ENCODE results near the gene PRR14L.
A peak's percentile ranks its signal among the peaks of the same experiment; 100 is the strongest.
"Not testable (repeated sequence)": the region's sequence is repeated elsewhere in the genome, so short reads cannot be mapped to it uniquely, and the experiment has no call there.

PRR14L gene

DNA sequence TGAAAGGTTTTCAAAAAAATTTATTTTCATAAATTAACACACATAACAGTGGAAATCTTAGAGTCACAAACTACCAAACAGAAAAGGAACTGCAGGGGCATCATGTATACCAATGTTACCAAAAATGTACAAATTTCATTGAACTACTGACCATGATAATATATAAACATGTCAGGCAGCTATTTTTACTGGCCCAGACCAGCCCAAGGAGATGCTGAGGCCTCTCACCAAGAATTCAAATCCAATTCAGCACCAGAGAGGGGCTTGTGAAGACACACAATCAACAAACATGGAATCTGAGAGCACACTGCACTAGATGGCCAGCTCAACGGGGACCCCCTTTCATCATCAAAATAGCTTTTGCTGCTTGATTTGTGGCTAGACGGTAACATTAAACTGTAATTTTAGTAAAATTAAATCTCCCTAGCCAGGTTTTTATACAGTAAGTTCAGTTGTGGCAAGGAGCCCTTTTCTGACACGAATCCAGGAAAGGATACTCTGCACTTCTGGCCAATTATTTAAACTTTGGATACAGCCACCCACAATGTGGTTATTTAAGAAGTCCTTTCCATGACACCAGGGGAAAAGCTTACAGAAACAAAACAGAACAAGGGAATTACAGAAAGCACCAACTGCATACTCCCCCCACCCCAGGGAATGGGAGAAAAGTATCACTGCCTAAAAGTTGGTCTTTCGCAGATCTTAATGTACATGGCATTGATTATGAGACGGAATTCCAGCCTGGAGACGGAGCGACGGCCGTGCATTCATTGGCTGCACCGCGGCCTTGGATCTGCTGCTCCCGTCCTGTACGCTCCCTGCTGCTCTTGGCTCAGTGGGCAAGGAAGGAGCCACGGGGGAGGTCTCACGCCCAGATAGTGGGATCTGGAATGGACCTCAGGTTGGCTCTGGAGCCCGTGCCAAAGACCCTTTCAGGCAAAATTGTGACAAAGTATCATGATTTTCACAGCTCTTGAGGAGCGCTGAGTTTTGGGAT lies 68.3 kb downstream of the PRR14L start:
- DNase-seq, result no peak

DNA sequence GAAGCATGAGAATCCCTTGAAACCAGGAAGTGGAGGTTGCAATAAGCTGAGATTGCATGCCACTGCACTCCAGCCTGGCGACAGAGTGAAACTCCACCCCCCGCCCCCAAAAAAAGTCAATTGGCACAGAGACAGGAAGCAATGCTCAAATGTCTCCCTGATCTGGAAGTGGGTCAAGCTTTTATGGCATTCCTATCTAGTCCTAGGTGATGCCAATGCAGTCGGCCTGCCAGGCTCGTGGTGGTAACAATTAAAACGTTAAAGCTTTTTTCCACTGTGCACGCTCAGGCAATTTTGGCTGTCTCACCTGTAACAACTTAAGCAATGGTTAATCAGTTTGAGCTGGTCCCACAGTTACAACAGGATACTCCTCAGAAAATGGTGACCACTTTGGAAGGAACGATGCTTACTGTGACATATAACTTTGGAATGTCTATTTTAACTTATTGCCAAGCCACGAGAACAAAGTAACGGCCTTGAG lies 69.0 kb downstream of the PRR14L start:
- DNase-seq, result no peak

DNA sequence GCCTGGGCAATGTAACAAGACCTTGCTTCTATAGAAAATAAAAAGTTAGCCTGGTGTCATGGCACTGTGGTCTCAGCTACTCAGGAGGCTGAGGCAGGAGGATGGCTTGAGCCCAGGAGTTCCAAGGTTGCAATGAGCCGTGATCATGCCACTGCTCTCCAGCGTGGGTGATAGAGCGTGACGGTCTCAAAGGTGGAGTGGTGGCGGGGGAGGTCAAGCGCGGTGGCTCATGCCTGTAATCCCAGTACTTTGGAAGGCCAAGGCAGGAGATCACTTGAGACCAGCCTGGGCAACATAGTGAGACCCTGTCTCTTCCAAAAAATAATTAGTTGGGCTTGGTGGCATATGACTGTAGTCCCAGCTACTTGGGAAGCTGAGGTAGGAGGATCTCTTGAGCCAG lies 71.2 kb downstream of the PRR14L start:
- no peak for DNase-seq

GRCh38 chr22:31676700-31677099 lies 73.2 kb downstream of the PRR14L start:
- DNase-seq, result peak; percentile 95

GRCh38 chr22:31674219-31674618 lies 75.7 kb downstream of the PRR14L start:
- not testable (repeated sequence) for DNase-seq

DNA sequence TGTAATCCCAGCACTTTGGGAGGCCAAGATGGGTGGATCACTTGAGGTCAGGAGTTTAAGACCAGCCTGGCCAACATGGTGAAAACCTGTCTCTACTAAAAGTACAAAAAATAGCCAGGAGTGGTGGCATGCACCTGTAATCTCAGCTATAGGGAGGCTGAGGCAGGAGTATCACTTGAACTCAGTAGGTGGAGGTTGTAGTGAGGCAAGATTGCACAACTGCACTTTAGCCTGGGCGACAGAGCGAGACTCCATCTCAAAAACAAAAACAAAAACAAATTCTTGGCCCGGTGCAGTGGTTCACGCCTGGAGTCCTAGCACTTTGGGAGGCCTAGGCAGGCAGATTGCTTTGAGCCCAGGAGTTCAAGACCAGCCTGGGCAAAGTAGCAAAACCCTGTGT lies 81.1 kb downstream of the PRR14L start:
- not testable (repeated sequence) for DNase-seq

DNA sequence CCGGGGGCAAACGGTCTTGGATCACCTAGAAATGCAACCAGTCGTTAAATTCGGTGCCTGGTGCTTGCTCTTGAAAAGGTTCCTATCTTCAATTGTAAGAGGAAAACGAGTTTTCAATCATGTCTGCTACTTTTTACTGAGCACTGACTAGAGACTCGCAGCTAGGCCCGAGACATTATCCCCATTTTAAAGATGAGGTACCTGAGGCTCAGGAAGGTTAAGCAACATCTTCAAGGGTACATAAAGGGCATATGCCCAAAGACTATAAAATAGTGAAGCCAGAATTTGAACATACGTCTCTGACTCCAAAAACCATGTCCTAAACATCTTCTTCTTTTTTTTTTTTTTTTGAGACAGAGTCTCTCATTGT lies 87.3 kb downstream of the PRR14L start:
- no peak for DNase-seq

DNA sequence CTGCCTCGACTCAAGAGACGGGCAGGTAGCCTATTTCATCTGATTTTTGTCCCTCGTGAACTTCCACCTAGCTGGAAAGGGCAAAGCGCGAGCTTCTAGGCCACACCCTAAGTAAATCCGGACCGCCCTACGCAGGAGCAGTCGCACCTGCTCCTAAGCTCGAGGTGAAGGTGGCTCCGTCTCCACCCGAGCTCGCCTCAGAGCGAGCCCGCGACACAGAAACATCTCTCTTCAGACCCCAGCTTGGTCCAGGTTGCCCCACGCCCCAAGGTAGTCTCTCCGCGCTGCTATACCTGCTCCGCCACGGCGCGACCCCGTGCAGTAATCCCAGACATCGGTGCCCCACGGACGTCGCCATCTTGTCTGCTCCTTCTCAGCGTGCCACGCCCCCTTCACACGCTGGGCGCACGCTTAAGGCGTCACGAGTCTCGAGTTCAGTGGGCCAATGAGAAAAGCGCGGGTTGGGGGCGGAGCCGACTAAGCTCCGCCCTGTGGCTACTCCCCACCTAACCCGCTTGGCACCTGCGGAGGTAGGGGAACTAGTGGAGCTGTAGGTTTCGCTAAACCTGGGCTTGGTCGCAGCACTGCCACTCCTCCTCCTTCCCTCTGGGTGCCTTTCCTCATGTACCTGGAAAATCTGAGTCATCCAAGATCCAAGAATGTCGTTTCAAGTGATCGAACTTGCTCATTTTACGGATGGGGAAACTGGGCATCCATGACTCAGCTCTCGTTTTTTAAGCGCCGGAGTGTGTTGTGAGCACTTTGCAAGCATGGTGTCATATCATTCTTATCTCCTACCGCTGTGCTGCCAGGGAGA lies 87.9 kb downstream of the PRR14L start, which contains the start of gene PISD:
Gene PISD, minus strand, starts transcription at position 365 of the 817 bp plus-strand sequence. Its CDS starts 7 bp downstream, at position 358.
- DNase-seq, result peak; percentile 98

DNA sequence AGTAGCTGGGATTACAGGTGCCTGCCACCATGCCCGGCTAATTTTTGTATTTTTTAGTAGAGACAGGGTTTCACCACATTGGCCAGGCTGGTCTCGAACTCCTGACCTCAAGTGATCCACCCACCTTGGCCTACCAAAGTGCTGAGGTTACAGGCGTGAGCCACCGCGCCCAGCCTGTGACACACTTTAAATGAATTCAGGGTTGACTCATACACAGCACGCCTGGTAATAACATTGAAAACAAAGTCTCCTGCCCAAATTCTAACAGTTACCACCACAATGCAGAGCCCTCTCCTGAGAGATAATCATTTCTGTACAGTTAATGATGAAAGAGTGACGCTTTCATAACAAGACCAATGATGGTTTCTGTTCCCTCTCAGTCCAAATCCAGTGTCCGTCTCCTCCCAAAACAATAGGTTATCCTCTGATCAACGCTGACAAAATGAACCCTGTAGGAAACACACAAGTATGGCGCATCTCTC lies 89.0 kb downstream of the PRR14L start:
- DNase-seq, result peak; percentile 79

DNA sequence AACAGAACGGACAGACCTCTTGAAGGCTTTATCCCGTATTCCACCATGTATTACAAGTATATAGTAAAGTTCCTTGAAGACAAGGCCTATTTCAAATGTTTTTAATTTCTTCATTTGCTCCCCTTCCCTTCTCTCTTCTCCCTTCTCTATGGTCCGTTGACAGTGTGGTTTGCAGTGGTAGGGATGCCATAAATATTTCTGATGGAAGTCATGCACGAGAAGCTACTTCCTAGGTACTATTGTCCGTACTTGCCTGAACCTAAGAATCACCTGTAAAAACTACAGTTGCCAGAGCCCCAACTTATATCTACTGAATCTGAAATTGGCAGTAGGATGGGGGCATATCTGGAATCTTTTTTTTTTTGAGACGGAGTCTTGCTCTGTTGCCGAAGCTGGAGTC lies 90.7 kb downstream of the PRR14L start:
- DNase-seq, result no peak

GRCh38 chr22:31654408-31654807 lies 95.5 kb downstream of the PRR14L start:
- DNase-seq, result no peak

- DNase-seq, result no peak
These were observed 96.0 kb downstream of the PRR14L start for GRCh38 chr22:31653944-31654343.

DNA sequence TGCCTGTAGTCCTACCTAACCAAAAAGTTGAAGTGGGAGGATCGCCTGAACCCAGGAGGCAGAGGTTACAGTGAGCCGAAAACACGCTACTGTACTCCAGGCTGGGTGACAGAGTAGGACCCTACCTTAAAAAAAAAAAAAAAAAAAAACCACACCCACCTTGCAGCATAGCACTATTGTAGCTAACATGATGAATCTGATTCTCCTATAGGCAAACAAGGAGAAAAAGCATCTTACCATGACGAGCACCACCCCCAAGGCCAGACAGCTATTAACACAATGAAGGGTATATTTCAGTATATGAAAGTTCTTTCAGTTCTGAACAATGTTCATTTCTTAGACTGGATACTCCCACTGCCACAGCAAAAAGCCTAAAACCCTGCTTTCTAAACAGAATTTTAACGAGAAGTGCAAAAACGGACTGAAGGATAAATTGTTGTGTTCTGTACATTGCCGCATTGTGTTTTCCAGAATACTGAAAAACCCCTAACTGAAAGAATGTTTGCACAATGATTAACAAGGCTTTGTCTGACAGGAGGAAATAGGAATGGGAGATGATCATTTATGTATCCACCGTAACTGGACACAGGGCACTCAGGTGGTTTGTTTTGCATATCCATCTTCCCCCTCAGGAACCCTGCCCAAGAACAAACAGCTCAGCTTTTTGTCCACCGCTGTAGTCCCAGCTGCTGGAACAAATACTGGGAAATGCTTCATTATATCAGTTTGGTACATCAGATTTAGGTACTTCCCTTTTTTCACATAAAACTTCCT lies 96.8 kb downstream of the PRR14L start:
- no peak for DNase-seq

DNA sequence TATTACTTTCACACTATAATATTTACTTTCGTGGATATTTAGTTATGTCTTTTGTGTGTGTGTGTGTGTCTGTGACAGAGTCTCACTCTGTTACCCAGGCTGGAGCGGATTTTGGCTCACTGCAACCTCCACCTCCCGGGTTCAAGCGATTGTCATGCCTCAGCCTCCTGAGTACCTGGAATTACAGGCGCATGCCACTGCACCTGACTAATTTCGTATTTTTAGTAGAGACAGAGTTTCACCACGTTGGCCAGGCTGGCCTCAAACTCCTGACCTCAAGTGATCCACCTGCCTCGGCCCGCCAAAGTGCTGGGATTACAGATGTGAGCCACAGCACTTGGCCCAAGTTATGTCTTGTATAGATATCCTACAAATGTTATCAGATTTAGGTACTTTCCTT lies 97.8 kb downstream of the PRR14L start:
- no peak for DNase-seq

- no peak for DNase-seq
These were observed 98.3 kb downstream of the PRR14L start for GRCh38 chr22:31651664-31652063.

GRCh38 chr22:31650391-31650790 lies 99.5 kb downstream of the PRR14L start:
- DNase-seq, result no peak

- DNase-seq, result no peak
These were observed 102.2 kb downstream of the PRR14L start for GRCh38 chr22:31647523-31648320.

- no peak for DNase-seq
These were observed 102.9 kb downstream of the PRR14L start for GRCh38 chr22:31647066-31647465.

DNA sequence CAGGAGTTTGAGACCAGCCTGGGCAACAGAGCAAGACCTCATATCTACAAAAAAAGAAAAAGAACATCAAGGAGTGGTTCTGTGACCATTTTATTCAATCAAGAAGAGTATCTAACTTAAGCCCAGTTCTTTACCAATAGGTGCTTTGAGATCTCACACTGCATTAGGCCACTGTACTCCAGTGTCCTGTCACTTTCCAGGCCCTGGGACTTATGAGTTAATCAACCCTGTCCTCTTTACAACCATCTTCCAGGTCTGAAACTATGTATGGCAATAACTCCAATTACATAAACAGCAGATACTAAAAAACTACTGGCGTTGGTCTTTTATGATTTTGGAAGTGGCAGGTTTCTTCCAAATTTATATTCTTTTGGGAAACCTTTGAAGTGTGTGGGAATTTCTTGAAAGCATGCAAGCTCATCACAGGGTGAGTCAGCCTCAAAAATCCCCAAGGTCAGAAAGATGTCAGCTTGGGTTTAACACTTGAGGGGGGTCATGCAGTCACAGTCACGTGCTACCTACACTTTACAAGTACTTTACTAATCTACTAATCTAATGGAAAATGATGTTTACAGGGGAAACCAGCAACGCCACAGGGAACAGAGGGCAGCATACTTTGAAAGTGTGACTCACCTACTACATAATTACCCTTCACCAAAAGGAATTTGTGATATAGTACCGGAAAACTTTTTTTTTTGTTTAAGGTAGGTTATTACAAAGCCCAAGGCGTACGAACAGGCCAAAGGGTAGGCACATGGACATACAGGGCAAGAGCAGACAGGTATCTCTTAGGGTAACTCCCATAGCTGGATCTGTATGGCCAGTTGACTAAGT lies 103.5 kb downstream of the PRR14L start:
- DNase-seq, result peak; percentile 67

DNA sequence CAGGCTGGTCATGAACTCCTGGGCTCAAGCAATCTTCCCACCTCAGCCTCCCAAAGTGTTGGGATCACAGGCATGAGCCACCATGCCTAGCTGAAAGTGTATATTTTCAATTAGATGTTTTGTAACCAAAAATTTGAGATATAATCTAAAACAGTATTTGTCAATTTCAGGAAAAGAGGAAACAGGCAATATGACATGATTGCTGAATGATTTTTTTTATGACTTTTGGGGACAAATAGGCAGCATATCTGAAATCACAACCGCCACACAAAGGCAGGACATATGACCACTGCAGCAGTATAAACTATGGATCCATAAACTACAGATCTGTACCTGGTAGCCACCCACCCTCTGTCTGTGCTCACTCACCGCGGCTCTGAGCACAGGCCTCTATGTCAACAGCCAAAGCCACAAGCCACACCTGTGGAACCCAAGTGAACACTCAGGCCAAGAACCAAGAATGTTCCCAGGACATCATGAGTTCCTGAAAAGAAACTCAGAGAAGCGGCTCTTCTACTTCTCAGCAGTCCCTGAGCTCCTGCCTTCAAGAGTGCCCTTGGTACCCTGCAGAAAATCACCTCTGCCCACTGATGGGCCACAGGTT lies 110.4 kb downstream of the PRR14L start:
- no peak for DNase-seq

All from activated CD4-positive, alpha-beta T cell treated with anti-CD3 and anti-CD28 coated beads, Interleukin-2, Interleukin-6, amounts not matched to agents 100 ng/mL and 50 ng/mL, durations not matched to agents 16 hours and 8 hours (primary cell).